ENCODE results near the gene C4orf17.

Gene C4orf17

DNA sequence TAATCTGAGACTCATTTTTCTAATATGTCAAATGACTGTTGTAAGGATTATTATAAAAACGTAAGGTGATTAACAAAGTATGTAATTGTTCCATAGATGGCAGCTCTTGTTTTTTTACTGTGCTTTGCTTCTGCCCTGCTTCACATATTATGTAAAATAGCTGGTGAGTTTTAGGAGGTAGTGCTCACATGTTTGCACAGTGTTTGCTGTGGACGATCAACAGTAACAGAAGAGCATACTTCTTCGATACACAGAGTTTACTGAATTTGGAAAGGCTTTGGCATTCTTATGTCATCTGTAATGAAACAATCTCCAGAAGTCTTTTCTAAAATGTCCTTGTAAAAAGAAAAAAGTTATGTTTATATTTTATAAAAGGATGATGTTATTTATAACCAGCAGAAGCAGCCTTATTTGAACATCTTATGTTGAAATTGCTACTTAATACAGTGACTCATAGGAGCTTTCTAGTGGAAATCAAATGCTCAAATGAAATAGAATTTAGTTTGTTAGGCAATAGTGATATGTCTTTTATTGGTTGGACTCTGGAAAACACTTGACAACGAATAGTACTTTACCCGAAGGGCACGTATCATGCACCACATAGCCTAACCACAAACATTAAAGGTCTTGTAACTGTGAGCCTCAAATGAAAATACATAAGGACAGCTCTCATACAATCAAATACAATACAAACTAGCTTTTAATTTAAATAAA is 61.9 kb downstream of the C4orf17 start:
- H3K27ac ChIP-seq: no peak overlapping the region

GRCh38 chr4:99573735-99574368 is 63.0 kb downstream of the C4orf17 start:
- no peak overlapping the region for H3K27ac ChIP-seq
- TF ChIP-seq CTCF (IDR thresholded peaks at IDR 0.05) (no peak), ZFX (IDR thresholded peaks at IDR 0.05; ENCODE audit: borderline replicate concordance) (no peak)

More for the DNA sequence above, 61.9 kb downstream of the C4orf17 start:
- TF ChIP-seq ZFX (IDR thresholded peaks at IDR 0.05; ENCODE audit: borderline replicate concordance): no peak

GRCh38 chr4:99574530-99575324 is 63.9 kb downstream of the C4orf17 start, which contains the start of gene MTTP:
TSS of gene MTTP (plus strand) at chr4:99574824. CDS start at chr4:99574910, 86 bp downstream.
- no peak for TF ChIP-seq ZFX (IDR thresholded peaks at IDR 0.05; ENCODE audit: borderline replicate concordance)
- TF ChIP-seq CTCF (IDR thresholded peaks at IDR 0.05): no peak

DNA sequence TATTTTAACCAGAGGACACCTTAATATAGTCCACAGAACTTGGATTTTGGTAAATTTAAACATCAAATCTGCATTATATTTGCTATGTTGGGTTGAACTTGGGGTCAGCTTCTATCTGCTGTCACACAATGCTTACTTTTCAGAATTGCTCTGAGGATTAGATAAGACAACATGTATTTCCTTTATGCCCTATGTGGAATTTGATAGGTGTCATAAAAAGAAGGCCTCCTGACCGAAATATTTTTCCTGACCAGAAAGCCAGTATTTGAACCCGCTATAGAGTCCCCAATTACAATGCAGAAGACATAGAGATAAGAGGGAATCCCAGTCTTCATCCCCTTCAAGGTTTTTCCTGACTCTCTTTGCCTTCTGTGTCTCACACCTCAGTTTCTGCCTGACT is 67.9 kb downstream of the C4orf17 start:
- TF ChIP-seq ZFX (IDR thresholded peaks at IDR 0.05; ENCODE audit: borderline replicate concordance) (no peak), CTCF (IDR thresholded peaks at IDR 0.05) (no peak)
- no peak overlapping the region for H3K27ac ChIP-seq

More at GRCh38 chr4:99574530-99575324, 63.9 kb downstream of the C4orf17 start, which contains the start of gene MTTP:
- H3K27ac ChIP-seq: no peak within 1 kb of the TSS

- H3K27ac ChIP-seq: no peak overlapping the region
- TF ChIP-seq ZFX (IDR thresholded peaks at IDR 0.05; ENCODE audit: borderline replicate concordance) (no peak), CTCF (IDR thresholded peaks at IDR 0.05) (no peak)
Measured at GRCh38 chr4:99585516-99585915, 74.7 kb downstream of the C4orf17 start.

- no peak overlapping the region for H3K27ac ChIP-seq
- no peak for TF ChIP-seq ZFX (IDR thresholded peaks at IDR 0.05; ENCODE audit: borderline replicate concordance)
- TF ChIP-seq CTCF (IDR thresholded peaks at IDR 0.05): no peak
Measured at GRCh38 chr4:99586322-99586721, 75.5 kb downstream of the C4orf17 start.

- TF ChIP-seq CTCF (IDR thresholded peaks at IDR 0.05): no peak
- TF ChIP-seq ZFX (IDR thresholded peaks at IDR 0.05; ENCODE audit: borderline replicate concordance): no peak
- H3K27ac ChIP-seq: no peak overlapping the region
Measured at GRCh38 chr4:99586797-99587196, 76.0 kb downstream of the C4orf17 start.

Data from 22Rv1 (cell line).